Stimulated activated CD8-positive, alpha-beta memory T cell treated with anti-CD3 and anti-CD28 coated beads, Interleukin-4, amount 100 ng/mL, for 1 hour (primary cell): ENCODE results near the gene PAK1IP1.
"Not testable (repeated sequence)": the region's sequence is repeated elsewhere in the genome, so short reads cannot be mapped to it uniquely, and the experiment has no call there.

Source experiments
- DNase-seq, 2 donors: peaks; one replicate each; pipeline ENCODE4 v3.0.0-alpha.2; 2020; ENCODE audit warnings: low read depth in 2 of 2, low spot score in 1 of 2

PAK1IP1 gene

GRCh38 chr6:10742251-10742650 lies 47.5 kb downstream of the PAK1IP1 start:
- no peak for DNase-seq

- DNase-seq: no peak
Observed at GRCh38 chr6:10743515-10743914, 48.7 kb downstream of the PAK1IP1 start.

GRCh38 chr6:10745116-10745515 lies 50.3 kb downstream of the PAK1IP1 start:
- DNase-seq: no peak

GRCh38 chr6:10746915-10747250 lies 52.1 kb downstream of the PAK1IP1 start:
- DNase-seq: no peak

- peak; percentile 99 for DNase-seq
Observed at GRCh38 chr6:10747251-10747972, 52.6 kb downstream of the PAK1IP1 start, which contains the start of gene TMEM14B. TSS of gene TMEM14B (plus strand) at chr6:10747805. CDS start at chr6:10749246, 1,441 bp downstream.

GRCh38 chr6:10749734-10750133 lies 55.0 kb downstream of the PAK1IP1 start:
- no peak for DNase-seq

- DNase-seq: not testable (repeated sequence)
Observed at GRCh38 chr6:10750568-10750967, 55.8 kb downstream of the PAK1IP1 start.

- not testable (repeated sequence) for DNase-seq
Observed at GRCh38 chr6:10751757-10752156, 57.0 kb downstream of the PAK1IP1 start.

GRCh38 chr6:10756085-10756484 lies 61.3 kb downstream of the PAK1IP1 start:
- no peak for DNase-seq
